Measurements from ENCODE around the gene BCL2L2.
A peak's percentile ranks its signal among the peaks of the same experiment; 100 is the strongest.

Gene BCL2L2

DNA sequence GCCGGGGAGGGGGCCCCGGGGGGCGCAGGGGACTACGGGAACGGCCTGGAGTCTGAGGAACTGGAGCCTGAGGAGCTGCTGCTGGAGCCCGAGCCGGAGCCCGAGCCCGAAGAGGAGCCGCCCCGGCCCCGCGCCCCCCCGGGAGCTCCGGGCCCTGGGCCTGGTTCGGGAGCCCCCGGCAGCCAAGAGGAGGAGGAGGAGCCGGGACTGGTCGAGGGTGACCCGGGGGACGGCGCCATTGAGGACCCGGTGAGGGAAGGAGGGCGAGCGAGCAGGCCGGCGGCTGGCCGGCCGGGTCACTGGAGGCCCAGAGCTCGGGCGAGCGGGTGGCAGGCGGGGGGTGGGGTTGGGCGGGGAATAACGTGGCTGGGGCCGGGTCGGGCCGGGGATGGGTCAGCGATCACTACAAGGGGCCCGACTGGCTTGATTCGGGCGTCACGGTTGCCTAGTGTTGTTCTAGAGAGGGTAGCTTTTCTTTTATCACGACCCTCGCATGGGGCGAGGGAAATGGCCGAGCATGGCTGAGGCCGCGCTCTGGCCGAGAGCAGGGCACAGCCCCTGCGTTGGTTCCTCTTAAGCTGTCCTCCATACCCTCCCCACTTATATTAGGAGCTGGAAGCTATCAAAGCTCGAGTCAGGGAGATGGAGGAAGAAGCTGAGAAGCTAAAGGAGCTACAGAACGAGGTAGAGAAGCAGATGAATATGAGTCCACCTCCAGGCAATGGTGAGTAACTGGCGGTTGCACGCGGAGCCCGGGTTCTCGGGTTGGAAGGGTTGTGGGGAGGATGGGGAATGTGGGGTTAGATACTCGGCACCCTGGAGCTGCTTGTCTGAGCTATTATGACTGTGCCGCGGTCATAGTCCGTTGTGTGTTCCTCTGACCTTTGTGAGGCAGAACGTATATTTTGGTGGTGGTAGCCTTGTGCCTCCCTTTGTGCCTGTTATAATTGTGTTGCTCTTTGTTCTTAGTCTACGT is 15.2 kb downstream of the BCL2L2 start:
- Histone ChIP-seq H3K23ac (ENCODE audit: low read length) (peak overlapping the region; percentile 82), H3K27me3 (ENCODE audit: insufficient read depth, low read length, poor library complexity) (no peaks in the 10 kb centered on the region), H2BK5ac (ENCODE audit: low read length) (peak overlapping the region; percentile 65), H3K79me2 (ENCODE audit: control insufficient read depth, insufficient read depth, low read length) (peaks cover 18% of the 10 kb centered on the region), H3K4me1 (ENCODE audit: control insufficient read depth, low read depth, low read length) (peaks cover 5% of the 10 kb centered on the region), H3K4ac (ENCODE audit: low read depth, low read length) (peak overlapping the region; percentile 99), H3K9ac (ENCODE audit: low read length) (peak overlapping the region; percentile 100), H3K27ac (ENCODE audit: low read depth, low read length) (peak overlapping the region; percentile 98), H2BK120ac (ENCODE audit: low read depth, low read length) (peak overlapping the region; percentile 86), H4K5ac (ENCODE audit: low read length) (no peak overlapping the region), H3K18ac (ENCODE audit: low read length) (peak overlapping the region; percentile 99), H4K8ac (ENCODE audit: low read depth, low read length) (peak overlapping the region; percentile 94), H2BK15ac (replicated peaks; ENCODE audit: low read depth) (no peak overlapping the region), H3K36me3 (ENCODE audit: control insufficient read depth, insufficient read depth, low read length) (peaks cover 3% of the 10 kb centered on the region), H3K4me3 (ENCODE audit: low read length) (peak overlapping the region; percentile 95), H3K4me2 (ENCODE audit: low read length) (peak overlapping the region; percentile 91), H3K56ac (ENCODE audit: low read length) (peak overlapping the region; percentile 98), H2AK5ac (ENCODE audit: low read length) (peak overlapping the region; percentile 4), H3K79me1 (ENCODE audit: low read length) (peaks cover 7% of the 10 kb centered on the region)
- no CpG with 5 or more reads among the region's 64 CpGs for WGBS (ENCODE audit: extremely low coverage, insufficient coverage, low lambda C conversion rate)
- peak; percentile 58 for DNase-seq

- Histone ChIP-seq H3K4me1 (ENCODE audit: control insufficient read depth, low read depth, low read length) (peaks cover 5% of the 10 kb centered on the region), H2BK15ac (replicated peaks; ENCODE audit: low read depth) (no peak overlapping the region), H3K79me2 (ENCODE audit: control insufficient read depth, insufficient read depth, low read length) (peaks cover 18% of the 10 kb centered on the region), H2BK120ac (ENCODE audit: low read depth, low read length) (no peak overlapping the region), H3K4ac (ENCODE audit: low read depth, low read length) (no peak overlapping the region), H3K4me3 (ENCODE audit: low read length) (peak overlapping the region; percentile 95), H3K23ac (ENCODE audit: low read length) (no peak overlapping the region), H3K4me2 (ENCODE audit: low read length) (peak overlapping the region; percentile 91), H3K27ac (ENCODE audit: low read depth, low read length) (no peak overlapping the region), H3K79me1 (ENCODE audit: low read length) (peaks cover 7% of the 10 kb centered on the region), H3K36me3 (ENCODE audit: control insufficient read depth, insufficient read depth, low read length) (peaks cover 3% of the 10 kb centered on the region), H3K27me3 (ENCODE audit: insufficient read depth, low read length, poor library complexity) (no peaks in the 10 kb centered on the region), H2BK5ac (ENCODE audit: low read length) (no peak overlapping the region), H2AK5ac (ENCODE audit: low read length) (no peak overlapping the region), H4K5ac (ENCODE audit: low read length) (no peak overlapping the region), H3K56ac (ENCODE audit: low read length) (peak overlapping the region; percentile 98), H3K9ac (ENCODE audit: low read length) (peak overlapping the region; percentile 100), H4K8ac (ENCODE audit: low read depth, low read length) (no peak overlapping the region), H3K18ac (ENCODE audit: low read length) (no peak overlapping the region)
- no CpG with 5 or more reads among the region's 10 CpGs for WGBS (ENCODE audit: extremely low coverage, insufficient coverage, low lambda C conversion rate)
- no peak for DNase-seq
These were observed 16.2 kb downstream of the BCL2L2 start for GRCh38 chr14:23322568-23323517.

- Histone ChIP-seq H2BK15ac (replicated peaks; ENCODE audit: low read depth) (no peak overlapping the region), H2BK120ac (ENCODE audit: low read depth, low read length) (no peak overlapping the region), H3K79me1 (ENCODE audit: low read length) (peaks cover 7% of the 10 kb centered on the region), H3K4me3 (ENCODE audit: low read length) (no peak overlapping the region), H3K4ac (ENCODE audit: low read depth, low read length) (no peak overlapping the region), H3K56ac (ENCODE audit: low read length) (no peak overlapping the region), H3K4me2 (ENCODE audit: low read length) (no peak overlapping the region), H3K27me3 (ENCODE audit: insufficient read depth, low read length, poor library complexity) (no peaks in the 10 kb centered on the region), H4K5ac (ENCODE audit: low read length) (no peak overlapping the region), H3K79me2 (ENCODE audit: control insufficient read depth, insufficient read depth, low read length) (peaks cover 18% of the 10 kb centered on the region), H3K9ac (ENCODE audit: low read length) (no peak overlapping the region), H3K23ac (ENCODE audit: low read length) (no peak overlapping the region), H3K27ac (ENCODE audit: low read depth, low read length) (no peak overlapping the region), H2BK5ac (ENCODE audit: low read length) (no peak overlapping the region), H2AK5ac (ENCODE audit: low read length) (no peak overlapping the region), H4K8ac (ENCODE audit: low read depth, low read length) (no peak overlapping the region), H3K36me3 (ENCODE audit: control insufficient read depth, insufficient read depth, low read length) (peaks cover 3% of the 10 kb centered on the region), H3K18ac (ENCODE audit: low read length) (no peak overlapping the region), H3K4me1 (ENCODE audit: control insufficient read depth, low read depth, low read length) (peaks cover 5% of the 10 kb centered on the region)
- WGBS (ENCODE audit: extremely low coverage, insufficient coverage, low lambda C conversion rate) = no CpG with 5 or more reads among the region's 18 CpGs
- DNase-seq = no peak
These were observed 17.3 kb downstream of the BCL2L2 start for GRCh38 chr14:23323838-23324454.

- Histone ChIP-seq H3K23ac (ENCODE audit: low read length) (no peak overlapping the region), H3K18ac (ENCODE audit: low read length) (no peak overlapping the region), H3K27me3 (ENCODE audit: insufficient read depth, low read length, poor library complexity) (no peaks in the 10 kb centered on the region), H3K56ac (ENCODE audit: low read length) (no peak overlapping the region), H2BK15ac (replicated peaks; ENCODE audit: low read depth) (no peak overlapping the region), H3K79me2 (ENCODE audit: control insufficient read depth, insufficient read depth, low read length) (peaks cover 18% of the 10 kb centered on the region), H3K79me1 (ENCODE audit: low read length) (peaks cover 7% of the 10 kb centered on the region), H3K27ac (ENCODE audit: low read depth, low read length) (no peak overlapping the region), H3K9ac (ENCODE audit: low read length) (no peak overlapping the region), H3K4me1 (ENCODE audit: control insufficient read depth, low read depth, low read length) (peaks cover 5% of the 10 kb centered on the region), H3K4me3 (ENCODE audit: low read length) (no peak overlapping the region), H4K5ac (ENCODE audit: low read length) (no peak overlapping the region), H2BK120ac (ENCODE audit: low read depth, low read length) (no peak overlapping the region), H3K36me3 (ENCODE audit: control insufficient read depth, insufficient read depth, low read length) (peaks cover 3% of the 10 kb centered on the region), H2AK5ac (ENCODE audit: low read length) (no peak overlapping the region), H3K4me2 (ENCODE audit: low read length) (no peak overlapping the region), H4K8ac (ENCODE audit: low read depth, low read length) (no peak overlapping the region), H3K4ac (ENCODE audit: low read depth, low read length) (no peak overlapping the region), H2BK5ac (ENCODE audit: low read length) (no peak overlapping the region)
- no peak for DNase-seq
- no CpG with 5 or more reads among the region's 2 CpGs for WGBS (ENCODE audit: extremely low coverage, insufficient coverage, low lambda C conversion rate)
These were observed 17.8 kb downstream of the BCL2L2 start for GRCh38 chr14:23324455-23324846.

DNA sequence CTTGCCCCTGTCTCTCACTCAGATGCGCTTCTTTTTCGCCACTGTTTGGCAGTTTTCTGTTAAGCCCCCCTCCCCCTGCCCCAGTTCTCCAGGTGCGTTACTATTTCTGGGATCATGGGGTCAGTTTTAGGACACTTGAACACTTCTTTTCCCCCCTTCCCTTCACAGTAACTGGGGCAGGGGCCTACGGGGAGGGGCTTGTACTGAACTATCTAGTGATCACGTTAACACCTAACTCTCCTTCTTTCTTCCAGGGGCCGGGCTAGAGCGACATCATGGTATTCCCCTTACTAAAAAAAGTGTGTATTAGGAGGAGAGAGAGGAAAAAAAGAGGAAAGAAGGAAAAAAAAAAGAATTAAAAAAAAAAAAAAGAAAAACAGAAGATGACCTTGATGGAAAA is 18.4 kb downstream of the BCL2L2 start:
- peaks cover 5% of the 10 kb centered on the region for H3K4me1 ChIP-seq (ENCODE audit: control insufficient read depth, low read depth, low read length)
- WGBS (ENCODE audit: extremely low coverage, insufficient coverage, low lambda C conversion rate) = no CpG with 5 or more reads among the region's 7 CpGs

More for the DNA sequence above, 18.4 kb downstream of the BCL2L2 start:
- H3K56ac ChIP-seq (ENCODE audit: low read length) = no peak overlapping the region
- no peak for DNase-seq
- H3K23ac ChIP-seq (ENCODE audit: low read length) = no peak overlapping the region
- H3K4me2 ChIP-seq (ENCODE audit: low read length) = no peak overlapping the region
- H3K79me1 ChIP-seq (ENCODE audit: low read length) = peaks cover 7% of the 10 kb centered on the region
- H4K5ac ChIP-seq (ENCODE audit: low read length) = no peak overlapping the region
- no peak overlapping the region for H3K18ac ChIP-seq (ENCODE audit: low read length)
- H3K36me3 ChIP-seq (ENCODE audit: control insufficient read depth, insufficient read depth, low read length) = peaks cover 3% of the 10 kb centered on the region
- H2BK120ac ChIP-seq (ENCODE audit: low read depth, low read length) = no peak overlapping the region
- no peak overlapping the region for H3K4me3 ChIP-seq (ENCODE audit: low read length)
- H3K9ac ChIP-seq (ENCODE audit: low read length) = no peak overlapping the region
- H4K8ac ChIP-seq (ENCODE audit: low read depth, low read length) = no peak overlapping the region
- H3K27ac ChIP-seq (ENCODE audit: low read depth, low read length) = no peak overlapping the region
- H3K27me3 ChIP-seq (ENCODE audit: insufficient read depth, low read length, poor library complexity) = no peaks in the 10 kb centered on the region
- H2AK5ac ChIP-seq (ENCODE audit: low read length) = no peak overlapping the region
- H3K4ac ChIP-seq (ENCODE audit: low read depth, low read length) = no peak overlapping the region
- no peak overlapping the region for H2BK15ac ChIP-seq (replicated peaks; ENCODE audit: low read depth)
- H2BK5ac ChIP-seq (ENCODE audit: low read length) = no peak overlapping the region
- H3K79me2 ChIP-seq (ENCODE audit: control insufficient read depth, insufficient read depth, low read length) = peaks cover 18% of the 10 kb centered on the region

All from mesendoderm (in vitro differentiated cells).